ENCODE data around the gene PROK1.

PROK1 gene

DNA sequence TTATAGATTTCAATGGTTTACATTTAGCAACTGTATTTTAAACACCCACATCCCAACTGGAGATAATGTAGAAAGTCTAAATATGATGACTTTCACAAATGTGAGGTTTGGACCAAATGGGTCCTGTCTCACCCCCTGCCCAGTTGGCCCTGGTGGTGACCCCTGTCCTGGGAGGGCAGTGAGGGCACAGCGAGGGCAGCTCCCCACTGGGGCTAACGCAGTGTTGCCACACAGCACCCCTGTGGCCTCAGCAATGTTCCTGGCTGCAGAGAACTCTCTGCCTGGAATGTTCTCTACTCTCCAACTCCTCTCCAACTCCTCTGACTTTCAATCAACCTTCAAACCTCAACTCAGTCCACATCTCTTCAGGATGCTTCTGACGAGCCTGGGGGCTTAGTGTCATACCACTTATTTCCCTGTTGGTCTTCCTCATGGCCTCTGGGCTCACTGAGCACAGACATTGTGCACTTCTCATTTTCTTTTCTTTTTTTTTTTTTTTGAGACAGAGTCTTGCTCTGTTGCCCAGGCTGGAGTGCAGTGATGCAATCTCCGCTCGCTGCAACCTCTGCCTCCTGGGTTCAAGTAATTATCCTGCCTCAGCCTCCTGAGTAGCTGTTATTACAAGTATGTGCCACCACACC is 42.2 kb downstream of the PROK1 start:
- no peak overlapping the region for H3K27ac ChIP-seq
- in situ Hi-C loops (cut with HindIII; ENCODE audit: low pct_ligation_motif_present, low sequenced_read_pairs) = no loop called here
- no peak for DNase-seq
- H3K4me3 ChIP-seq (ENCODE audit: low read depth, low read length) = no peak overlapping the region
- H3K36me3 ChIP-seq (replicated peaks) = no peaks in the 10 kb centered on the region
- TF ChIP-seq, protein P1, sequence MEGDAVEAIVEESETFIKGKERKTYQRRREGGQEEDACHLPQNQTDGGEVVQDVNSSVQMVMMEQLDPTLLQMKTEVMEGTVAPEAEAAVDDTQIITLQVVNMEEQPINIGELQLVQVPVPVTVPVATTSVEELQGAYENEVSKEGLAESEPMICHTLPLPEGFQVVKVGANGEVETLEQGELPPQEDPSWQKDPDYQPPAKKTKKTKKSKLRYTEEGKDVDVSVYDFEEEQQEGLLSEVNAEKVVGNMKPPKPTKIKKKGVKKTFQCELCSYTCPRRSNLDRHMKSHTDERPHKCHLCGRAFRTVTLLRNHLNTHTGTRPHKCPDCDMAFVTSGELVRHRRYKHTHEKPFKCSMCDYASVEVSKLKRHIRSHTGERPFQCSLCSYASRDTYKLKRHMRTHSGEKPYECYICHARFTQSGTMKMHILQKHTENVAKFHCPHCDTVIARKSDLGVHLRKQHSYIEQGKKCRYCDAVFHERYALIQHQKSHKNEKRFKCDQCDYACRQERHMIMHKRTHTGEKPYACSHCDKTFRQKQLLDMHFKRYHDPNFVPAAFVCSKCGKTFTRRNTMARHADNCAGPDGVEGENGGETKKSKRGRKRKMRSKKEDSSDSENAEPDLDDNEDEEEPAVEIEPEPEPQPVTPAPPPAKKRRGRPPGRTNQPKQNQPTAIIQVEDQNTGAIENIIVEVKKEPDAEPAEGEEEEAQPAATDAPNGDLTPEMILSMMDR (IDR thresholded peaks at IDR 0.05; ENCODE audit: low read depth, low read length, missing control alignments) = no peak
- H3K27me3 ChIP-seq (replicated peaks) = no peaks in the 10 kb centered on the region

DNA sequence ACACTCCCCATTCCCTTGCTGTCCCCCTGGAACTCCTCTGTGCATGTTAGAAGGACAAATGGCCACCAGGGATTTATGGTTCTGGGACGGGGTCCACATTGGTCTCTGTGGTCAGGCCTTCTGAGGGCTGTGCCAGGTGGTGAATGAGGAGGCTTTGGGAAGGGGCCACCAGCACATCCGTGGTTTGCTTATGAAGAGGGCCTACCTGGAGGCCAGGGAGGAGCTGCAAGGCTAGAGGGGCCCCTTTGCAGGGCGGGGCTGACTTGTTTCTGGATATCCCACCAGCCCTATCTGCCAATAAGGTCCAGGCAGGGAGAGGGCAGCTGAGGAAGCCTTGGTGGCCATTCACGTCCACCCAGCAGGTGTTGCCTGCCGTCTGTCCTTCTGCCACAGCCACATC is 43.1 kb downstream of the PROK1 start:
- no peak for DNase-seq
- H3K27ac ChIP-seq = no peak overlapping the region
- no peaks in the 10 kb centered on the region for H3K36me3 ChIP-seq (replicated peaks)
- no peaks in the 10 kb centered on the region for H3K27me3 ChIP-seq (replicated peaks)
- TF ChIP-seq, protein P1 (IDR thresholded peaks at IDR 0.05; ENCODE audit: low read depth, low read length, missing control alignments) = no peak
- H3K4me3 ChIP-seq (ENCODE audit: low read depth, low read length) = no peak overlapping the region
- in situ Hi-C loops (cut with HindIII; ENCODE audit: low pct_ligation_motif_present, low sequenced_read_pairs) = no loop called here

DNA sequence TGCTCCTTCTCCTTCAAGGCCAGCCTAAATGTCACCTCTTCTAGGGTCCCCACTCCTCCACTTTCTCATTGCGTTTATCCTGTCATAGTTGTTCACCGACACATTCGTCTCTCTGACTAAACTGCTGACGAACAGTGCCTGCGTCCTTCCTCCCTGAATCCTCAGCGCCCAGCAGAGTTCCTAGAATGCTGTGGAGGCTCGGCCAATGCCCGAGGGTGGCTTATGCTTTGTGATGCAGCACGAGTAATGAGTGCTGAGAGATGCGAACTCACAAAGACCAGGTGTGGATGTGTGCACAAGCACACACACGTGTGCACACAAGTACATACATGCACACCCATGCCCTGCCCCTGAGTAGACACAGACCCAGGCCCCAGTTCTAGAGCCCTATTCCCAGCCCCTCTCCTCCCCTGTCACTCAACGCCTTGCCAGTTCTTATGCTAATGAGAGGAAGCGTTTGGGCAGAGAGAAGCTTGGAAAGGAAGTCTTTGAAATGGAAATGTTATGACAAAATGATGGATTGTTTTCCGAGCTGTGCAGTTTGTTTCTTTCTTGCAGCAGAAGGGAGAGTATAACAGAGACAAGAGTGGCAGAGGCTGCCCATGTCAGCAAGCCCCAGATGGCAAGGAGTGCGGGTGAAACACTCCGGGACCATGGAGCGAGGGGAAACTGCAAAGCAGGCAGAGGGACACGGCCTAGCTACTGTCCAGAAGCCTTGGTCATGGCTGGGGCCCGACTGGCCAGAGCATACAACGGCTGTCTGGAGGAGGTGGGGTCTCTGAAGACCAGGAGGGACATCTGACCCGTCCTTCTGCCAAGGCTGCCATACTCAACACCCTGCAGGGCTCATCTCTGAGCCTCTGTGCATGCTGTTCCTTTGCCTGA is 43.8 kb downstream of the PROK1 start:
- in situ Hi-C loops (cut with HindIII; ENCODE audit: low pct_ligation_motif_present, low sequenced_read_pairs) = no loop called here
- TF ChIP-seq, protein P1 (IDR thresholded peaks at IDR 0.05; ENCODE audit: low read depth, low read length, missing control alignments) = no peak
- H3K27ac ChIP-seq = no peak overlapping the region
- H3K36me3 ChIP-seq (replicated peaks) = no peaks in the 10 kb centered on the region
- H3K4me3 ChIP-seq (ENCODE audit: low read depth, low read length) = no peak overlapping the region
- DNase-seq = no peak
- no peaks in the 10 kb centered on the region for H3K27me3 ChIP-seq (replicated peaks)

DNA sequence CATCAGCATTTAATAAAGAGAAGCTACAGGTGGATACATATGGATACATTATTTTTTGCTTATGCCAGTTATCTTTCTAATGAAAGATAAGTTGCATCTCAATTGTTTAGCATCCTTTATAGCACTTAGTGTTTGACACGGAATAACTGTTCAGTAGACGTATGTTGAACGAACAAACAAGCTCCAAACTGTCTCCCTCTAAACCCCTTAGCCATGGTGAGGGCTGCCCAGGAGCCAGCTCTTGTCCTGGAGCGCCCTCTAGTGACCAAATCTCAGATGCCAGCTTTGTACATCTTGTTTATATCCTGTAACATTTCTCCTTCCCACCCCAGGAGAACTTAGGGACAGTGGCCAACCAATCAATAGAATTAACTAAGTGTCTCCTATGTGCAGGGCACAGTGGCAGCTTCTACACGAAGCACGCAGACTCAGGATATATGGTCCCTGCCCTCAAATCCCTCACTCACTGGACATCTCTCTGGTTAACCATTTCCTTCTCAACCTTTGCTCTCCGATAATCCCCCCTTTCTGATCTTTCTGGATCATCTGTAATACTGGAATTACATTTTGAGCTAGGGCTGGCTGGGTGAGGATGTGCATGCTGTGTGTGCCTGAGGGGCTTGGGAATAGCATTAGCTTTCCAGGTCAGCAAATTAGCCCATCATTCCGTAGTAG is 45.1 kb downstream of the PROK1 start:
- Histone ChIP-seq H3K36me3 (replicated peaks) (no peaks in the 10 kb centered on the region), H3K4me3 (ENCODE audit: low read depth, low read length) (no peak overlapping the region), H3K27me3 (replicated peaks) (no peaks in the 10 kb centered on the region), H3K27ac (no peak overlapping the region)
- TF ChIP-seq, protein P1 (IDR thresholded peaks at IDR 0.05; ENCODE audit: low read depth, low read length, missing control alignments) = peak; percentile 92
- peak; percentile 77 for DNase-seq
- in situ Hi-C loops (cut with HindIII; ENCODE audit: low pct_ligation_motif_present, low sequenced_read_pairs) = no loop called here

DNA sequence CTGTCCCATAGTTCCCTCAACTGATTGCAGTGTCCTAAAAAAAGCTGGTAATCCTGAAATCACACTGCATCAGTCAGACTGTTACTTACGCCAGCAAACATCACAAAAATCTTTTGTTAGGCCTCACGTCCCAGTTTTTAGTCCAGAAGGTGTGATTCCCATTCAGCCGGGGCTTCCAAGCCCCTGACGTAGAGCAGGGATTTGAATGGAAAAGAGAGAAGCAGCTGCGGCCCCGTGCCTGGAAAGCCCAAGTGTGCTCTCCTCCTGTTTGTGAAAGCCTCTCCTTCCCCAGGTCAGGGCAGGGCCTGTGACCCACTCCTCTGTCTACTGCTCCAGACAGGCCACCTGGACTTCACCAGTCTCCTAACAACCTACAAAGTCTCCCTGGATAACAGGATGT is 47.3 kb downstream of the PROK1 start:
- in situ Hi-C loops (cut with HindIII; ENCODE audit: low pct_ligation_motif_present, low sequenced_read_pairs) = no loop called here
- no peaks in the 10 kb centered on the region for H3K36me3 ChIP-seq (replicated peaks)
- TF ChIP-seq, protein P1 (IDR thresholded peaks at IDR 0.05; ENCODE audit: low read depth, low read length, missing control alignments) = no peak
- H3K27ac ChIP-seq = no peak overlapping the region
- H3K4me3 ChIP-seq (ENCODE audit: low read depth, low read length) = no peak overlapping the region
- no peaks in the 10 kb centered on the region for H3K27me3 ChIP-seq (replicated peaks)
- DNase-seq = no peak

Measured in brain microvascular endothelial cell (primary cell).